Measurements from ENCODE around the gene MAMSTR. TPM values are rescaled to one million over a fixed set of nuclear protein-coding genes. Genes with fewer than 3 reads are reported as not detected.

Gene MAMSTR
- total RNA-seq, 1 experiment from 2014 or later: 0.18 TPM

- no peak for TF ChIP-seq CTCF (conservative IDR thresholded peaks at IDR 0.05; ENCODE audit: low read depth, low read length)
- no peak for TF ChIP-seq EZH2 (IDR thresholded peaks at IDR 0.05; ENCODE audit: low read length, unreplicated experiment)
- no peak for TF ChIP-seq EZH2phosphoT487 (IDR thresholded peaks at IDR 0.05; ENCODE audit: borderline replicate concordance, low read length)
- H4K20me1 ChIP-seq (ENCODE audit: low read length): no peaks in the 10 kb centered on the region
- no peak overlapping the region for H3K4me2 ChIP-seq (ENCODE audit: low read length)
- no peak overlapping the region for H3K9ac ChIP-seq (ENCODE audit: low read length)
- DNase-seq (no peak), ATAC-seq (no peak)
- no peaks in the 10 kb centered on the region for H3K27me3 ChIP-seq (ENCODE audit: low read length)
- no peaks in the 10 kb centered on the region for H3K9me2 ChIP-seq (replicated peaks; ENCODE audit: low read length)
- no TSS peak for BruUV-seq (replicated peaks)
- H3K36me3 ChIP-seq (ENCODE audit: low read depth, low read length): no peaks in the 10 kb centered on the region; the same call in 1 of the 2 replicates
- CTCF ChIA-PET: no interaction called here
- H3F3A ChIP-seq (ENCODE audit: low read length, unreplicated experiment): no peaks in the 10 kb centered on the region
- no peak overlapping the region for H3K27ac ChIP-seq (ENCODE audit: low read length)
- peaks cover 17% of the 10 kb centered on the region for H3K79me2 ChIP-seq (ENCODE audit: low read length)
- no peaks in the 10 kb centered on the region for H3K4me1 ChIP-seq (ENCODE audit: insufficient read depth, low read length)
- intact Hi-C loops (cut with micrococcal nuclease): no loop called here
- no peak overlapping the region for H2AFZ ChIP-seq (ENCODE audit: low read length)
- H3K9me3 ChIP-seq (ENCODE audit: low read length): no peaks in the 10 kb centered on the region
- POLR2A ChIA-PET (ENCODE audit: unreplicated experiment): no interaction called here
- H3K4me3 ChIP-seq (ENCODE audit: low read length): no peak overlapping the region
Observed at GRCh38 chr19:48746110-48746509, 26.6 kb upstream of the MAMSTR start.

- no peaks in the 10 kb centered on the region for H3F3A ChIP-seq (ENCODE audit: low read length, unreplicated experiment)
- no peaks in the 10 kb centered on the region for H3K4me1 ChIP-seq (ENCODE audit: insufficient read depth, low read length)
- H4K20me1 ChIP-seq (ENCODE audit: low read length): no peaks in the 10 kb centered on the region
- intact Hi-C loops (cut with micrococcal nuclease): no loop called here
- H3K9me2 ChIP-seq (replicated peaks; ENCODE audit: low read length): no peaks in the 10 kb centered on the region
- ATAC-seq (peak; percentile 78), DNase-seq (peak; percentile 63)
- TF ChIP-seq CTCF (conservative IDR thresholded peaks at IDR 0.05; ENCODE audit: low read depth, low read length): no peak
- no peak for TF ChIP-seq EZH2 (IDR thresholded peaks at IDR 0.05; ENCODE audit: low read length, unreplicated experiment)
- TF ChIP-seq EZH2phosphoT487 (IDR thresholded peaks at IDR 0.05; ENCODE audit: borderline replicate concordance, low read length): no peak
- H3K36me3 ChIP-seq (ENCODE audit: low read depth, low read length): no peaks in the 10 kb centered on the region; the same call in 1 of the 2 replicates
- no peak overlapping the region for H3K4me2 ChIP-seq (ENCODE audit: low read length)
- H3K27me3 ChIP-seq (ENCODE audit: low read length): no peaks in the 10 kb centered on the region
- ChIA-PET POLR2A (ENCODE audit: unreplicated experiment) (interaction anchor here (0.6 kb wide), 1 partner anchor 36 kb away, joined by 3 read pairs; no protein-coding TSS in a partner anchor), CTCF (no interaction called here)
- no peak overlapping the region for H3K9ac ChIP-seq (ENCODE audit: low read length)
- no peaks in the 10 kb centered on the region for H3K9me3 ChIP-seq (ENCODE audit: low read length)
- H3K79me2 ChIP-seq (ENCODE audit: low read length): peaks cover 10% of the 10 kb centered on the region
- BruUV-seq (replicated peaks): no TSS peak
- H2AFZ ChIP-seq (ENCODE audit: low read length): no peak overlapping the region
- H3K4me3 ChIP-seq (ENCODE audit: low read length): no peak overlapping the region
- H3K27ac ChIP-seq (ENCODE audit: low read length): no peak overlapping the region
Observed at GRCh38 chr19:48745208-48745995, 25.9 kb upstream of the MAMSTR start.

GRCh38 chr19:48742096-48742495, 22.6 kb upstream of the MAMSTR start:
- no peaks in the 10 kb centered on the region for H3F3A ChIP-seq (ENCODE audit: low read length, unreplicated experiment)
- TF ChIP-seq EZH2 (IDR thresholded peaks at IDR 0.05; ENCODE audit: low read length, unreplicated experiment): no peak
- TF ChIP-seq CTCF (conservative IDR thresholded peaks at IDR 0.05; ENCODE audit: low read depth, low read length): no peak
- TF ChIP-seq EZH2phosphoT487 (IDR thresholded peaks at IDR 0.05; ENCODE audit: borderline replicate concordance, low read length): no peak
- H3K4me2 ChIP-seq (ENCODE audit: low read length): no peak overlapping the region
- no peaks in the 10 kb centered on the region for H3K9me3 ChIP-seq (ENCODE audit: low read length)
- H3K4me1 ChIP-seq (ENCODE audit: insufficient read depth, low read length): no peaks in the 10 kb centered on the region; the same call in 1 of the 2 replicates
- no peak for DNase-seq
- no TSS peak for BruUV-seq (replicated peaks)
- H4K20me1 ChIP-seq (ENCODE audit: low read length): no peaks in the 10 kb centered on the region
- ChIA-PET CTCF (no interaction called here), POLR2A (ENCODE audit: unreplicated experiment) (no interaction called here)
- no peak for ATAC-seq
- no peak overlapping the region for H3K9ac ChIP-seq (ENCODE audit: low read length)
- no peaks in the 10 kb centered on the region for H3K9me2 ChIP-seq (replicated peaks; ENCODE audit: low read length)
- no peak overlapping the region for H3K4me3 ChIP-seq (ENCODE audit: low read length)
- intact Hi-C loops (cut with micrococcal nuclease): no loop called here
- H2AFZ ChIP-seq (ENCODE audit: low read length): no peak overlapping the region
- H3K79me2 ChIP-seq (ENCODE audit: low read length): no peaks in the 10 kb centered on the region
- H3K36me3 ChIP-seq (ENCODE audit: low read depth, low read length): no peaks in the 10 kb centered on the region
- no peaks in the 10 kb centered on the region for H3K27me3 ChIP-seq (ENCODE audit: low read length)
- no peak overlapping the region for H3K27ac ChIP-seq (ENCODE audit: low read length)

All from PC-3 (cell line).